Activated T-cell treated with anti-CD3 and anti-CD28 coated beads for 4 hours (primary cell): ENCODE data around the gene TUBA8.
"Not testable (repeated sequence)": the region's sequence is repeated elsewhere in the genome, so short reads cannot be mapped to it uniquely, and the experiment has no call there.

ENCODE experiments used
- DNase-seq: peaks from one replicate; pipeline ENCODE4 v3.0.0-alpha.2; 2020

The TUBA8 gene

GRCh38 chr22:18108187-18108586, 2.4 kb upstream of the TUBA8 start:
- no peak for DNase-seq

GRCh38 chr22:18109410-18110193, 1.0 kb upstream of the TUBA8 start:
- DNase-seq: no peak

- DNase-seq: no peak
Measured at GRCh38 chr22:18110954-18111758, 547 bp downstream of the TUBA8 start.

GRCh38 chr22:18111759-18112330, 1.2 kb downstream of the TUBA8 start:
- no peak for DNase-seq

GRCh38 chr22:18112440-18112839, 1.8 kb downstream of the TUBA8 start:
- no peak for DNase-seq

- no peak for DNase-seq
Measured at GRCh38 chr22:18113680-18114394, 3.2 kb downstream of the TUBA8 start.

- no peak for DNase-seq
Measured at GRCh38 chr22:18114495-18114894, 3.9 kb downstream of the TUBA8 start.

- DNase-seq: no peak
Measured at GRCh38 chr22:18114976-18115652, 4.5 kb downstream of the TUBA8 start.

- DNase-seq: no peak
Measured at GRCh38 chr22:18115906-18116371, 5.3 kb downstream of the TUBA8 start.

GRCh38 chr22:18116634-18117033, 6.0 kb downstream of the TUBA8 start:
- DNase-seq: no peak

- DNase-seq: no peak
Measured at GRCh38 chr22:18118345-18118915, 7.8 kb downstream of the TUBA8 start.

- no peak for DNase-seq
Measured at GRCh38 chr22:18119409-18120110, 9.0 kb downstream of the TUBA8 start.

- no peak for DNase-seq
Measured at GRCh38 chr22:18120857-18121256, 10.2 kb downstream of the TUBA8 start.

- DNase-seq: no peak
Measured at GRCh38 chr22:18121506-18121905, 10.9 kb downstream of the TUBA8 start.

GRCh38 chr22:18121954-18122554, 11.4 kb downstream of the TUBA8 start:
- DNase-seq: no peak

GRCh38 chr22:18123476-18124025, 12.9 kb downstream of the TUBA8 start:
- not testable (repeated sequence) for DNase-seq

GRCh38 chr22:18126606-18127005, 16.0 kb downstream of the TUBA8 start:
- DNase-seq: no peak

- no peak for DNase-seq
Measured at GRCh38 chr22:18130018-18130417, 19.4 kb downstream of the TUBA8 start.

- no peak for DNase-seq
Measured at GRCh38 chr22:18130699-18131429, 20.3 kb downstream of the TUBA8 start.

- DNase-seq: no peak
Measured at GRCh38 chr22:18133452-18133851, 22.8 kb downstream of the TUBA8 start.
